ENCODE data around the gene LY6G6F.

DNA sequence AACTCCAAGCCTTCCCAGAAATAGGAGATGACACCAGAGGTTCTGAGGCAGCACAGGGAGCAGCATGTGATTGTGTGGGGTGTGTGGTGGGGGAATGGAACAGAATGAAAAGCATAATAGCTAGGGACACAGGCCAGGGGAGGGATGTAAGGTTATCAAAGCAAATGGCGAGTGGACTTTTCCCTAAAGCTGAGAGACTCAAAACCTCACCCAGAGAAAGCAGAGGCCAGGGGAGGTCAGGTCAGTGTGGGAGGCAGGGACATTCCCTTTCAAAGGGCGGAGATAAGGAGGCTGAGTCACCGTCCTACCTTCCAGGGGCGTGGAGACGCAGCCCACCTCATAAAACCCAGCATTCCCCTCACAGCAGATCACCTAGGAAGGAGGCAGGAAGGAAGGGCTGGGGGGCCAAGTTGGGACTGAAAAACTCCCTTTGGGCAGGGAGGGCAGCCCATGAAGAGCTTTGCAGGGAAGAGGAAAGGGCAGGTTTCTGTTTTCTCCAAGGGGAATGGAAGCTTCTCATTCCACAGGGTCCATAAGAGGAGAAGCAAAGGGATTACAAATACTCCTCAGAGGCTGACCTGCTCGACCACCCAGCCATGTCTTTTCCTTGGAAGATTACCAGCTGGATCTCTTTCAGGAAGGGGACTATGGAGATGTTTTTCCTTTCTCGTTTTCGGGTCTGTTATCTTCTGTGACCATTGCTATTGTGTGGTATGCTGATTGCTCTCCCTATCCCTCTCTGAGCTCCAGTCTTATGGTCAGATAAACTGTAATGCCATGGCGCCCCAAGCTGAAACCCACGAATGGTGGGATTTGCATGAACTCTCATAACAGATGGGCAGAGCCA lies 16.2 kb upstream of the LY6G6F start:
- TF ChIP-seq, protein P1, sequence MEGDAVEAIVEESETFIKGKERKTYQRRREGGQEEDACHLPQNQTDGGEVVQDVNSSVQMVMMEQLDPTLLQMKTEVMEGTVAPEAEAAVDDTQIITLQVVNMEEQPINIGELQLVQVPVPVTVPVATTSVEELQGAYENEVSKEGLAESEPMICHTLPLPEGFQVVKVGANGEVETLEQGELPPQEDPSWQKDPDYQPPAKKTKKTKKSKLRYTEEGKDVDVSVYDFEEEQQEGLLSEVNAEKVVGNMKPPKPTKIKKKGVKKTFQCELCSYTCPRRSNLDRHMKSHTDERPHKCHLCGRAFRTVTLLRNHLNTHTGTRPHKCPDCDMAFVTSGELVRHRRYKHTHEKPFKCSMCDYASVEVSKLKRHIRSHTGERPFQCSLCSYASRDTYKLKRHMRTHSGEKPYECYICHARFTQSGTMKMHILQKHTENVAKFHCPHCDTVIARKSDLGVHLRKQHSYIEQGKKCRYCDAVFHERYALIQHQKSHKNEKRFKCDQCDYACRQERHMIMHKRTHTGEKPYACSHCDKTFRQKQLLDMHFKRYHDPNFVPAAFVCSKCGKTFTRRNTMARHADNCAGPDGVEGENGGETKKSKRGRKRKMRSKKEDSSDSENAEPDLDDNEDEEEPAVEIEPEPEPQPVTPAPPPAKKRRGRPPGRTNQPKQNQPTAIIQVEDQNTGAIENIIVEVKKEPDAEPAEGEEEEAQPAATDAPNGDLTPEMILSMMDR (IDR thresholded peaks at IDR 0.05) = no peak
- no peak for TF ChIP-seq POLR2A (IDR thresholded peaks at IDR 0.05)
